NCI-H226 (cell line): ENCODE data around the gene SLC9C2.
"Not testable (repeated sequence)": the region's sequence is repeated elsewhere in the genome, so short reads cannot be mapped to it uniquely, and the experiment has no call there.

Experiments
- DNase-seq: peaks from one replicate; pipeline ENCODE4 v3.0.0-alpha.2; 2015

Gene SLC9C2

DNA sequence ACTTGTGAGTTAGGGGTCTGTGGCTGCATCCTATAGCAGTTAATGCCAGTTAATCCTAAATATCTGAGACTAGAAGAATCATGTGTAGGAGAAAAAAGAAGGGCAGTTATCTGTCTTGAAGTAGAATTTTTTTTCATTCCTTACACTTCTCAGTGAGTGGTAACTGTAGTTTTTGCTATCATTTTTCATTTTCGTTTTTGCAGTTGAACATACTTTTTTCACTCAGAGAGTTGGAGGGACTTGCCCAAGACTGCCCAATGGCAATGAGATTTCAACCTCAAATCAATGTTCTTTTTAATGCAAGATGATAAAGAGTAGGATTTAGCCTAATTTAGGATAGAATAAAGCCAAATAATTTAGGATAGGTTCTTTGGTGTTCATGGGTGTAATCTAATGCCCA, 120.2 kb downstream of the SLC9C2 start:
- DNase-seq = no peak

DNA sequence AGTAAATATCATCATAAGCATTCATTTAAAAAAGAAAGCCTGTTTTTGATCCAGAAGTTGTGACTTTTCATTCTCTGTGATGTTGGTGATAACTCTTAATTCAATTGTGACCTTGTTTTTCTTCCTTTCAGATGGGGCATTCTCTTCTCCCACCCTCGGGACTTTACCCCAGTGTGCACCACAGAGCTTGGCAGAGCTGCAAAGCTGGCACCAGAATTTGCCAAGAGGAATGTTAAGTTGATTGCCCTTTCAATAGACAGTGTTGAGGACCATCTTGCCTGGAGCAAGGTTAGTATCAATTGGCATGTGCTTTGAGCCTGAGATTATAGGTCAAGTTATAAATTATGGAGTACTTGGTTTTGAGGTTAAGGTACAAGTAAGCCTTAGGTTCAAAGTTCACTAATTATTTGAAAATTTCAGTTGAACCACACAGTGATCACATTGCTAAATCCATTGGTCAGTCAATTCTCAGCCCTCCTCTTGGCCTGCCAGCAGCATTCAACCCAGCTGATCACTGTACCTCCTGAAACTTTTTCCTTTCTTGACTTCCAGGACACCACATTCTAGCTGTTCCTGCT, 121.6 kb downstream of the SLC9C2 start:
- no peak for DNase-seq

DNA sequence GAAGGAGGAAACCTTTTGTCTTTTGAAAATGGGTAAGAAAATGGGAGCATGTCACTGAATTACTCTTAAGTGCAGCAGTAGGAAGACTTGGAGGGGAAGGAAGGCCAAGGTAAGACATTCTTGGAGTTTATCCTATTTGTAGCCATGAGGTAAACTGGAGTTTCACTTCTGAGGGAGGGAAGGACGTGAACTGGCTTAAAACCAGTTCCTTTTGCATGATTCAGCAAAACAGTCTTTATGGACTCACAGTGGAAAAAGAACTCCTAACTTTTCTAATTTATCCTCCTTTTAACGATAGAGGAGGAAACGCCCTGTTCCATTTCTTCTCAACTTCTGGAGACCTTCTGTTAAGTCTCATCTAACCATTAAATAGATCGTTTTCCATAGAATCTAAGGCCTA, 123.2 kb downstream of the SLC9C2 start:
- no peak for DNase-seq

DNA sequence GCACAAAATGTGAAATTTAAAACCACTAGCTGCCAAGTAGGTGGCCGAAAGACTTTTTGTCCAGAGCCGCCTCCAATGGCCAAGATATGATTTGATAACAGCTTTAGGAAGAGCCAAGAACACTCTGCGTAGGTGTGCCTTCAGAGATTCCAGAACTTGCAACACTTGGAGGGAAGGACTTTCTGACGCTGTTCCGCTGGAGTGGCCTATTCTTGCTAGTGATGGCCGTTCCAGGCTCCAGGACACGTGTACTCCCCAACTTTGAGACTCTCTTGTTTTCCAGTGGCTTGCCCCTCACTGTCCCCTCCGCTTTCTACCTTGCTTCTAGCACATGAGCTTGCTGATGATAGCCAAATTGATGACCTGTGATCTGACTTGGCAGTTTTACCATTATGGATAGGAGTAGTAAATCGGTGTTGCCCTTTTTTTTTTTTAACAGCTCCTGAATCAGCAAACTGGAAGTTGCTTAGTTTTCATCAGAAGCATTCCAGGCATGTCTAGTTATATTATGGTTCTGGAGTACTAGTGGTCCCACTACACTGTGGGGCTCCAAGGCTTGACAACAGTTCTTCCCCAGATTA, 124.7 kb downstream of the SLC9C2 start:
- DNase-seq = peak; percentile 70

DNA sequence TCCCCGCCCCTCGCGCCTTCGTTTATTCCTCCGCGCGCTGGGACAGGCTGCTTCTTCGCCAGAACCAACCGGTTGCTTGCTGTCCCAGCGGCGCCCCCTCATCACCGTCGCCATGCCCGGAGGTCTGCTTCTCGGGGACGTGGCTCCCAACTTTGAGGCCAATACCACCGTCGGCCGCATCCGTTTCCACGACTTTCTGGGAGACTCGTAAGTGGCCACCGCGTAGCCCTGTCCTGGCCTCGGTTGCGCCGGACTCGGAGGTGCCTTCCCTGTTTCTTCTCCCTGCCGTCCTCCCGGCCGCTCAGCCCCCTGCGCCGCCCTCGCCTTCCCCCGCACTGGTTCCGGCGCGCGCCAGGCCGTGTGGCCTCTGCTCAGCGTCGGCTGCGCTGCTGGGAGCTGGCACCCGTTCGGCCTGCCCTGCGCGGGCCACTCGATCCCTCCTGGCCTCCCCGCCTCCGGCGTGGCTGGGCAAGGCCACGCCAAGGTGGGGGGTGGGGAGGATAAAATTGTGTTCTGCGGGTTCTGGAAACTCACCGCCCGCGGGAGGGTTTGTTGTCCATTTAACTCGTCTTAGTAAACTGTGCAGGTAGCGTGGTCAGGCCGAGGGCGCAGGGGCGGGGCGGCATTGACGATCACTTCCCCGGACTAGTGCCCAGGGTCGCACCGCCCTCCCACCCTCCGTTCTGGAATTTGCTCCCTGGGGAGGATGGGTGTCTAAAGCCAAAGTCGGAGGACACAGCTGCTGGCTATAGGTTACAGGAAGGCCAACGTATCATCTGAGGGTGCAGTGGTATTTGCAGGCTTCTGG, 125.4 kb downstream of the SLC9C2 start, which contains the start of gene PRDX6:
Gene PRDX6, plus strand, starts transcription at position 50 of the 808 bp plus-strand sequence. Its CDS starts 63 bp downstream, at position 113.
- DNase-seq = peak; percentile 60

DNA sequence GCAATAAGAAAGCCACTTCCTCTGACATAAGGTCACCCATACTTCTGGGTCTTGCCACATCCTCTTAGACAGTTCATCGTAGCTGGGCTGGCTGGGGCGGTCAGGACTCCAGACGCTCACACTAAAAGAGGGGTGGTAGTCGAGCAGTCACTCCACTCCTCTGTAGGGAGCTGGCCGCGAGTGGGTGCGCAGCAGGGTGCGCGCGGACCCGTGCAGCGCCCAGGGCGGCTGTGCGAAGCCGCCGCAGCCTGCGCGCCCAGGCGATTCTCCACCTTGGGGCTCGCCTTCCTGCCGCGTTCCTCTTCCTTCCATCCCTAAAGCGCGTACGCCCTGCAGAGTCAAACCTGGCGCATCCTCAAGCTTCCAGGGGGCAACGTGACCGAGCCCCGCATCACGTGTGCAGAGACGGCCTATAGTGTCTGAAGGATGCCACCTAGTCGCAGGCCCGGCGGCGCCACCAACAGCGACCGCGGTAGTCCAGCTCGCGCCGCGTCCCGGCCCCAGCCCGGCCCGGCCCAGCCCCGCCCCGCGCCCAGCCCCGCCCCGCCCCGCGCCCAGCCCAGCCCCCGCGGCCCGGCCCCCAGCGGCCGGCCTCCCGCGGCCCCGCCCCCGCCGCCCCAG, 126.1 kb downstream of the SLC9C2 start:
- DNase-seq = peak; percentile 80

DNA sequence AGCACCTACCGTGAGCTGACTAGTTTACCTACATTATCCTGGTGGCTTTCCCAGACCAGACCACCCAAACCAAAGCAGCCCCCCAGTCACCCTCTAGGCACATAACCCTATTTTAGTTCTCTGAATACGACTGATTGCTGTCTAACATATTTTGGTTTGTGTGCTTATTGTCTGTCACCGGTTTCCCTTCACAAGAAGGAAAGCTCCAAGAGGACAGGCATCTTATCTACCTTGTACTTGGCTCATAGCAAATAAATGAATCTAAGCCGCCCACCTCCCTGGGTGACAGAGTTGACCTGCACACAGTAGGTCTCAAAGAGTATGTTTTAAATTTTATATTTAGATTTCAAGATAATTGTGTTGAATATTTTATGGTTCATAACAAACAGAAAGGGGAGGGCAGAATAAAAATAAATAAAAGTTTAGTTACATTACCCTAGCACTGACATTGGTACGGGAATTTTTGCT, 126.6 kb downstream of the SLC9C2 start:
- DNase-seq = no peak

DNA sequence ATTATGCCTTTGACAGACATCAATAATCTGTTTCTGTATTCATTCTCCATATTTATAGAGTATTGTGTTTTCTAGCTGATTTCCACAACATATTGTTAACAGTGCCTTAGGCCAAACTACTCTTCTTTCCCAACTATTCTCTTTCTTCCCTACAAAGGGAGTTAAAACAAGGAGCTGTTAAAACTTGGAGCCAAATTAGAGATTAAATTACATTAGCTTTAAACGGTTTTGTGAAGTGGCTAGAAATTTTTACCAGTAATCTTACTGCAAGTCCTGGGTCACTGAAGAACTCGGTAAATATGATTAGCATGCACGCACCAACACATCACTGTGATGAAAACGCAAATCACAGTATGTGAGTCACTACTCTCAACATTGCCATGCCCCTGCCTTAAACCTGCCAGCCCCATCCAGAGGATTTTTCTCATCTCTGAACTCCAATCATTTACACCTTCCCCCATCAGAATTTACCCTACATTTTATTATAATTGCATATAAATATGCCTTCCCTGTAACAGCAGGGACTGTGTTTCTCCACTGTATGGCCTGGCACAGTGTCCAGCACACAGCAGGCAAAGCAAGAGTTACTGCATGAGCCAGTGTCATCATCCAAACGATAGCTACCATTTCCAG, 127.2 kb downstream of the SLC9C2 start:
- no peak for DNase-seq

DNA sequence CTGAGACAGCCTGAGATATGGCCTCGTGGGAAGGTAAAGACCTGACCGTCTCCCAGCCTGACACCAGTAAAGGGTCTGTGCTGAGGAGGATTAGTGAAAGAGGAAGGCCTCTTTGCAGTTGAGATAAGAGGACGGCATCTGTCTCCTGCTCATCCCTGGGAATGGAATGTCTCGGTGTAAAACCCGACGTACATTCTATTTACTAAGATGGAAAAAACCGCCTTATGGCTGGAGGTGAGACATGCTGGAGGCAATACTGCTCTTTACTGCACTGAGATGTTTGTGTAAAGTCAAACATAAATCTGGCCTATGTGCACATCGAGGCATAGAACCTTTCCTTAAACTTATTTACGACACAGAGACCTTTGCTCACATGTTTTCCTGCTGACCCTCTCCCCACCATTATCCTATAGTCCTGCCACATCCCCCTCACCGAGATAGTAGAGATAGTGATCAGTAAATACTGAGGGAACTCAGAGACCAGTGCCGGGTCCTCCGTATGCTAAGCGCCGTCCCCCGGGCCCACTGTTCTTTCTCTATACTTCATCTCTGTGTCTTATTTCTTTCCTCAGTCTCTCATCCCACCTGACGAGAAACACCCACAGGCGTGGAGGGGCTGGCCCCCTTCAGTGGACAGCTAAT, 128.0 kb downstream of the SLC9C2 start:
- not testable (repeated sequence) for DNase-seq

DNA sequence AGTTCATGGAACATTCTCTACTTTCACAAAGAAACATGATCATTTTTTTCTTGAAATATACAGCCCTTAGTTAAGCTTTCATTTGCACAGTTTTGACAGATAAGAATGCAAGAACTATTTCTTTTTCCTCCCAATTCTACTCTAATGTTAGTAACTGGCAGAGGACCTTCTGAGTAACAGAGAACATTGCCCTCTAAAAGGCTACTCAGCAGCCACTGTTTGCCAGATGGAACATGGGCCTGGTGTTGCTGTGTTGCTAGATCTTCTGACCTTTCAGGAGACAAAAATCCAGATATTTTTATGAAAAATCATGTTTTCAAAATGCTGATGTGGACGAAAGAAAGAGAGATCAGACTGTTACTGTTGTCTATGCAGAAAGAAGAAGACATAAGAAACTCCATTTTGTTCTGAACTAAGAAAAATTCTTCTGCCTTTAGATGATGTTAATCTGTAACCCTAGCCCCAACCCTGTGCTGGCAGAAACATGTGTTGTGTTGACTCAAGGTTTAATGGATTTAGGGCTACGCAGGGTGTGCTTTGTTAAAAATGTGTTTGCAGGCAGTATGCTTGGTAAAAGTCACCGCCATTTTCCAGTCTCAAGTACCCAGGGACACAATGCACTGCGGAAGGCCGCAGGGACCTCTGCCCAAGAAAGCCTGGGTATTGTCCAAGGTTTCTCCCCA, 128.6 kb downstream of the SLC9C2 start:
- DNase-seq = no peak

DNA sequence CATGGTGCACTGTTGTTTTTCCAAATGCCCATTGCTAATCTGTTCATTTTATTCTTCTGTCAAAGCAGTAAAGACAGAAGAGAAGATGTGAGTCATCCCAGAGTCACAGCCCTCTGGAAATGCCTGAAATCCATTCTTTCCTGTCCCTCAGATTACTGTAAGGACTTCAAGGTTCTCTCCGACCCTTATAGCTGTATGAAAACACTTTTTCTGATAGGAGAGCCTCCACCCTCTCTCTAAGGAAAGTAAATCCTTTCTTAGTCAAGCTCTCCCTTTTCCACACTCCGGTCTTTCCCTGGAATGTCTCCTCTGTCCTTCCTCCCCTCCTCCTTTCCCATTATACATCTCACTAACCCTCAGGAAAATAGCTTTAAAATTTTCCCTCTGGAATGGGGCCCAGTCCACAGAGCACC, 129.3 kb downstream of the SLC9C2 start:
- peak; percentile 28 for DNase-seq

DNA sequence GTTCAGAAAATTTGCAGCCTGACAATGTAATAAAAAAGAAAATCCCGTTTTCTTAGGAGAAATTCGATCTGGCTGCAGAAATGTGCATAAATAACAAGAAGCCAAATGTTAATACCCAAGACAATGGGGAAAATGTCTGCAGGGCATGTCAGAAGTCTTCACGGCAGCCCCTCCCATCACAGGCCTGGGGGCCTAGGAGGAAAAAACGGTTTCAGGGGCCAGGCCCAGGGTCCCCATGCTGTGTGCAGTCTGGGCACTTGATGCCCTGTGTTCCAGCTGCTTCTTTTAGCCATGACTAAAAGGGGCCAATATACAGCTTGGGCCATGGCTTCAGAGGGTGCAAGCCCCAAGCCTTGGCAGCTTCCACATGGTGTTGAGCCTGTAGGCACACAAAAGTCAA, 132.3 kb downstream of the SLC9C2 start:
- no peak for DNase-seq

DNA sequence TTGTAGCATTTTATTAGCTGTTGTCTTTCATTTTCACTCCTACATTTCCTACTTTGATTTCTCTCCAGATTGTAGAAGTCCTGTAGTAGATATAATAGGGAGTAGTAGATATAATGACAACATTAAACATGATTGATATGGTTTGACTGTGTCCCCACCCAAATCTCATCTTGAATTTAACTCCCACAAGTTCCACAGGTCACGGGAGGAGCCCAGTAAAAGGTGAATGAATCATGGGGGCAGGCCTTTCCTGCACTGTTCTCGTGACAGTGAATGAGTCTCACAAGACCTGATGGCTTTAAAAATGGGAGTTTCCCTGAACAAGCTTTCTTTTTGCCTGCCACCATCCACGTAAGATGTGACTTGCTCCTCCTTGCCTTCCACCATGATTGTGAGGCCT, 133.2 kb downstream of the SLC9C2 start:
- no peak for DNase-seq

DNA sequence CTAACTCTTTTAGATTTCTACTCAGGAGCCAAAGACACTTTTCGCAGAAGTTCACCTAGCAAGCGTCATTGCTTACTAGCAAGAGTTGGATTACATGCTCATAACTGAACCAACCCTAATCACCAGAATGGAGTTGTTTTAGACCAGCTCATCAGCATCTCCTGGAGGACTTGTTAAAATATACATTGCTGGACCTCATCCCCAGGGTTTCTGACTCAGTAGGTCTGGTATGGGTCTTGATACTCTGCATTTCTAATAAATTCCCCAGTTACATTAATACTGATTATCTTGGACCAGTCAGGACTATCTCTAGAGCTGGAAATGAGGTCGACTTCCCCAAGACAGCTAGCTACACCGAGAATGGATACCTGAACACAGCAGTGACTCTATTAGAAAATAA, 135.4 kb downstream of the SLC9C2 start:
- no peak for DNase-seq

DNA sequence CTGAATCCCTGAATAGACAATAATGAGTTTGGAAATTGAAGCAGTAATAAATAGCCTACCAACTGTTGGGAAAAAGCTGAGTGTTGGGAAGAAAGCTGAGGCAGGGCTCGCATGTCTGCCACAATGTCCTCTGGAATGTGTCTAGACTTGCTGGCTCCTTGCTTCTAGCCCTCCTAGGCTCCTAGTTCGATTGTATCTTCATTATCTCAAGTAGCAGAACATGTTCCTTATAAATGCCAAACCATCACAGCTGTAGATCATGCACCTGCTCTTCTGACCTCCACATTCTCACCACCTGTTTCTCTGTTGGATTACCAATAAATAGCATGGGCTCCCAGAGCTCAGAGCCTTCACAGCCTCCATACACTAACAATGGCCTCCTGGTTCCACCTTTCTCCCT, 138.7 kb downstream of the SLC9C2 start:
- not testable (repeated sequence) for DNase-seq

DNA sequence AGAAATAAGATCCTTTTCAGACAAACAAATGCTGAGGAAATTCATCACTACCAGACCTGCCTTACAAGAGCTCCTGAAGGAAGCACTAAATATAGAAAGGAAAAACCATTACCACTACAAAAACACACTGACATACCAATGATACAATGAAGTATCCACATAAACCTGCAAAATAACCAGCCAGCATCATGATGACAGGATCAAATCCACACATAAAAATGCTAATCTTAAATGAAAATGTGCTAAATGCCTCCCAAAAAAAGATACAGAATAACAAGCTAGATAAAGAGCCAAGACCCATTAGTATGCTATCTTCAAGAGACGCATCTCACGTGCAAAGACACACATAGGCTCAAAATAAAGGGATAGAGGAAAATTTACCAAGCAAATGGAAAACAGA, 140.2 kb downstream of the SLC9C2 start:
- DNase-seq = not testable (repeated sequence)

DNA sequence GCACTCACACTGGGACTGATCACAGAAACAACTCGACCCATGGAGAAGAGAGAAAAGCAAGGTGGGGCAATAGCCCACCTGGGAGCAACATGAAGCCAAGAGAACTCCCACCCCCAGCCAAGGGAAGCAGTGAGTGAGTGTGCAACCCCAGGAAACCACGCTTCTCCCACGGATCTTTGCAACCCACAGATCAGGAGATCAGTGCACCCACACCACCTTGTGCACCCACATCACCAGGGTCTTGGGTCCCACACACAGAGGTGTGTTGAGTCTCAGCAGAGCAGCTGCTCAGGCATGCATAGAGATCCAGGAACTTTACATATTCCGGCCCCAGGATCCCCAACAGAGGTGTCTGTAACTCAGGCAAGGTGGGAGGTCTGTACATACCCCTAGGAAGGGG, 143.0 kb downstream of the SLC9C2 start:
- no peak for DNase-seq

DNA sequence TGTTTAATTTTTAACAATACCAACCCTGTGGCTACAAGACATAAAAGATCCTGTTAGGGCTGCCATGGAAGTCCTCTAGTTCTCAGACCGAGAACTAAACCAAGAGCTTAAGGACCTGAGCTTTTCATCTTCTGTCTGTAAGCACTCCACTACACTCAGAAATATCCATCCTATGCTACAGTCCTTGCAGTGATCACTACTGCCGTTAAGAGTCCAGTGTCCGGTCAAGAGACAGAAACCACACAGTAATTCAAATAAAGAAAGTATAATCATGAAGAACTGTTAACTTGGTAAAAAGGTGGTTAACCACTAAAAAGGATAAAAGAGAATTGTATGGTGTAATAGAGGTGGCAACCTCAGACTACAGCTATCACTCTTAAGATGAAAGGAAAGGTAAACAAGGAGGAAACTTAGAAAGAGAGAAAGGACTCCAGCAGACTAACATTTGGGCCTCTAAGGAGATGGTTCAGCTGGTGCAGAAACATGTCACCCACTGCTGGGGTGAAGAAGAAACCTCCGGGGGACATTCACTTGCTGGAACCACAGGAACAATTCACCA, 147.8 kb downstream of the SLC9C2 start:
- DNase-seq = no peak

DNA sequence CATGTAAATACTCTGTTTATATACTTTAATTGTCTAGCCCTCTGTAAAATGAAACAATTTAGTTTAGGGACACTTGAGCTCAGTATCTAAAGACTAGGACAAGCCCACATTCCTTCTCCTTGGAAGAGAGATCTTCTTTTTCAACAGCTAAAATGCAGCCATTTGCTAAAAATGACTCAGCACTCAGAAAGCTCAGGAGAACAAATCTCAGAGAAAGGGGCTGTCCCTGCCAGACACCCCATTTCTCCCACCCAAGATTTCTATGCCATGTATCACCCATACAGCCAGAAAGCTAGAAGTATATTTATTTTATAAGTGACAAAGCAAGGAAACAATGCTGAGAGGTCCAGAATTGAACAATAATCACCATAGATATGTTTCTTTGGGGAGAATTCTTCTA, 148.9 kb downstream of the SLC9C2 start:
- peak; percentile 48 for DNase-seq

DNA sequence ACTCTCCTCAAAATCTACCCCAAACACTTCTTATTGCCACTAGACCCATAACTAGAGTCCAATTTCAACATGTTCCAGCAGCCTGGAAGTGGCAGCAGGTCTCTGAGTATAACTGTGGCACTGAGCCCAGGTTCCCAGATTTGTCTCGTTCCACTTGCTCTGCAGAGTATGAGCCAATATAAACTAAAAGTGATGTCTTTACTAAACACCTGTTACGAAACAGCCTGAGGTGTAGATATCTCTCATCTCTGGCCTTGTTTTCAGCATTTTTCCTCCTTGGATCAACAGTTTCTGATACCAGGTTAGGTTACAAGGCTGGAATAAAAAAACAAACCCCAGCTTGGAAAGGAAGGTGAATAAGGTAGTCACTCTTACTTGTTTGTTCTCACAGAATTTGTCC, 150.9 kb downstream of the SLC9C2 start:
- DNase-seq = peak; percentile 32
